Measurements from ENCODE around the gene GPX6.
"Not testable (repeated sequence)": the region's sequence is repeated elsewhere in the genome, so short reads cannot be mapped to it uniquely, and the experiment has no call there.

GPX6 gene

DNA sequence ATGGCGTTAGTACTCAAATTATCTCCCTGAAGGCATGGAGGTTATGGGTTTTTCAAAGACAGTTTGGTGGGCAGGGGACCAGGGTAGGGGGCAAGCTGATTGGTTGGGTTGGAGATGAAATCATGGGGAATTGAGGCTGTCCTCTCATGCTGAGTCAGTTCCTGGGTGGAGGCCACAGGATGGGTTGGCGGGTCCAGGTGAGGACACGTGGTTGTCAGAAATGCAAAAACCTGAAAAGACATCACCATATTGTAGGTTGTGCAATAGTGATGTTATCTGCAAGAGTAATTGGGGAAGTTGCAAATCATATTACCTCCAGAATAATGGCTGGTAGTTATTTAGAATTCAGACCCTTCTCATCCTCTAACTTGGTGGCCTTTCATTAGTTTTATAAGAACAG is 30.1 kb downstream of the GPX6 start:
- no peak for DNase-seq
- ATAC-seq: no peak

GRCh38 chr6:28480253-28480932 is 35.2 kb downstream of the GPX6 start:
- ATAC-seq (no peak), DNase-seq (no peak)

GRCh38 chr6:28478518-28478917 is 37.1 kb downstream of the GPX6 start:
- ATAC-seq: no peak
- DNase-seq: no peak

GRCh38 chr6:28474441-28475219 is 41.0 kb downstream of the GPX6 start:
- ATAC-seq (peak; percentile 98), DNase-seq (peak; percentile 14)

- not testable (repeated sequence) for DNase-seq, ATAC-seq
Measured at GRCh38 chr6:28469153-28469745, 46.3 kb downstream of the GPX6 start.

- ATAC-seq (no peak), DNase-seq (no peak)
Measured at GRCh38 chr6:28468056-28468455, 47.5 kb downstream of the GPX6 start.

DNA sequence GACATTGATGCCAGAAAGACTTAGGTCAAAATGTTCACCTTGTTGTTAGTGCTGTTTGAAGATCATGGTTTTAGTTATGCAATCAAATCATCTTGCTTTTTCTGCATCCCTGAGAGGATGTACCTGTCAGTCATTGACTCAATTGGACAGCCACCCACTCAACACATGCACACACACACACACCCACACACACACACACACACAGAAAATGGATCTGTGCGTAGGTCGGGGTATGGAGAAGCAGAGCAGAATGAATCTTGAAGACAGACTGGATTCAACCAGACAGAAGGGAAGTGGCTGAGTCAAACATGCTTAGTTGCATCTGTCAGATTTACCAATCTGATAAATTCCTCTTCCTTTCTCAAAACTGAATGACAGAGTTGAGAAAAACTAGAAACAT is 53.2 kb downstream of the GPX6 start:
- ATAC-seq (no peak), DNase-seq (no peak)

DNA sequence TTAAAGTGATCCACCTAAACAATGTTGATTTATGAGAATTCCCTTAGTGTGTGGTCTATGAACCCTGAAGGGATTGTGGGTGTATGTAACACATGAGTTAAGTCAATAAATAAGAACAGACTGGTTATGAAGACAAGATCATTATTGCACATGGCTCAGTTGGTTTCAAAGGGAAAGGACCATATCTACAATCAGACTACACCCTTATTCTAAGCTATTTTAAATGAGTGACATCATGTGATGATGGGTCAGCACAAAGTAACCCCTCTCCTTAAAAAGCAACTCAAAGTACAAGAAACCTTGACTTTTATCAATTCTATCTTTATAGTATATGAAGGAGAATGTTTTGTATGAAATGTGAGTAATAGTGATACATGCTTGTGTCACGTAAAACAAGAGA is 57.0 kb downstream of the GPX6 start:
- ATAC-seq: no peak
- DNase-seq: no peak
